Measurements from ENCODE around the gene NELL1.

DNA sequence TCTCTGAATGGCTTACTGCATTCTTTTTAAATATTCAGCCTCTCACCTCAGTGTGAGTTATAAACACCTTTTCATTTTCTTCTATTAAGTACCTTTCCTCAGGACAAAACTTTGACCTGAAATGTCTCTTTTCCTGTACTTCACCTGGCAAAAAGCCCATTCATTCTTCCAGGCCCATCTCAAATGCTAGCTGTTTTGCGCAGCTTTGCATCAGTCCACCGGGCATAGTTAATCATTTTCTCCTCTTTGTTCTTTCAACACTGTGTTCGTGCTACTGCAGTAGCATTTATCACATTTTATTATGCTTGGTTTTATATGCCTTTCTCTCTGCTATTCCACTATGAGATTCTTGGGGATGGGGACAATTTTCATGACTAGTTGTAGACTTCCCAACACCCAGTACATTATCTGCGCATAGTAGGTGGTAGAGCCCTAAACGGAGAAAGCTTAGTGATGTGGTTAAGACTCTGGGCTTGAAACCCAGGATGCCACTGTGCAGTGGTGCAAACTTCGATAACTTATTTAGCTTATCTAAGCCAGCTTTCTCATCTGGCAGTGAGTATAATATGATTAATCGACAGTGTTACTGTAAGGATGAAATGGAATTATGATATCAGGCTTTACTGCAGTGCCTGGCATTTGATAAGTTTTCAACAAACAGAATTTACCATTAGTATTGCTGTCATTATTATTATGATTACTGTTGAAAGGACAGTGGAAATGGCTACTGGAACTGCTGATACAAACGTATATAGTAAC is 695.7 kb downstream of the NELL1 start:
- TF ChIP-seq, protein P1, sequence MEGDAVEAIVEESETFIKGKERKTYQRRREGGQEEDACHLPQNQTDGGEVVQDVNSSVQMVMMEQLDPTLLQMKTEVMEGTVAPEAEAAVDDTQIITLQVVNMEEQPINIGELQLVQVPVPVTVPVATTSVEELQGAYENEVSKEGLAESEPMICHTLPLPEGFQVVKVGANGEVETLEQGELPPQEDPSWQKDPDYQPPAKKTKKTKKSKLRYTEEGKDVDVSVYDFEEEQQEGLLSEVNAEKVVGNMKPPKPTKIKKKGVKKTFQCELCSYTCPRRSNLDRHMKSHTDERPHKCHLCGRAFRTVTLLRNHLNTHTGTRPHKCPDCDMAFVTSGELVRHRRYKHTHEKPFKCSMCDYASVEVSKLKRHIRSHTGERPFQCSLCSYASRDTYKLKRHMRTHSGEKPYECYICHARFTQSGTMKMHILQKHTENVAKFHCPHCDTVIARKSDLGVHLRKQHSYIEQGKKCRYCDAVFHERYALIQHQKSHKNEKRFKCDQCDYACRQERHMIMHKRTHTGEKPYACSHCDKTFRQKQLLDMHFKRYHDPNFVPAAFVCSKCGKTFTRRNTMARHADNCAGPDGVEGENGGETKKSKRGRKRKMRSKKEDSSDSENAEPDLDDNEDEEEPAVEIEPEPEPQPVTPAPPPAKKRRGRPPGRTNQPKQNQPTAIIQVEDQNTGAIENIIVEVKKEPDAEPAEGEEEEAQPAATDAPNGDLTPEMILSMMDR (IDR thresholded peaks at IDR 0.05) = no peak
- TF ChIP-seq EP300 (IDR thresholded peaks at IDR 0.05; ENCODE audit: low read depth) = no peak

Data from transverse colon (tissue), 3 donors.